Type B pancreatic cell (in vitro differentiated cells): ENCODE data around the gene IKBKE. TPM values are rescaled to one million over a fixed set of nuclear protein-coding genes. Genes with fewer than 3 reads are reported as not detected.
A peak's percentile ranks its signal among the peaks of the same experiment; 100 is the strongest.

Source experiments
- DNase-seq: peaks from one replicate; pipeline ENCODE4 v3.0.0; 2021; ENCODE audit warnings: mixed read lengths; ENCODE audit not compliant: unreplicated experiment; ENCODE audit errors: extremely low spot score
- H3K27ac Mint-ChIP-seq: 2 replicates; pipeline ENCODE4 v1.8.0; 2021; ENCODE audit warnings: mild to moderate bottlenecking, mixed read lengths
- H3K27me3 Mint-ChIP-seq: 2 replicates; pipeline ENCODE4 v1.8.0; 2021; ENCODE audit warnings: mixed read lengths
- H3K36me3 Mint-ChIP-seq: 2 replicates; pipeline ENCODE4 v1.8.0; 2021; ENCODE audit warnings: mixed read lengths
- H3K4me1 Mint-ChIP-seq: one replicate; pipeline ENCODE4 v1.8.0; 2021; ENCODE audit warnings: mixed read lengths; ENCODE audit not compliant: unreplicated experiment
- H3K4me3 Mint-ChIP-seq: 2 replicates; pipeline ENCODE4 v1.8.0; 2021; ENCODE audit warnings: mild to moderate bottlenecking, mixed read lengths
- H3K9me3 Mint-ChIP-seq: 2 replicates; pipeline ENCODE4 v1.8.0; 2021; ENCODE audit warnings: mixed read lengths
- CTCF ChIP-seq: fragments of 200-600 bp; sonication (generic); conservative IDR thresholded peaks from 2 replicates; pipeline ENCODE4 v1.5.0; 2021; ENCODE audit warnings: antibody characterized with exemption, mild to moderate bottlenecking
- long read RNA-seq: library from polyadenylated mRNA; unstranded; transcript quantifications from one replicate; pipeline ENCODE4 v2.0.0, GENCODE V29; 2020
- total RNA-seq: library from RNA; stranded (reverse); gene quantifications from 2 replicates; pipeline ENCODE4 v1.2.1, GENCODE V29; 2021; ENCODE audit warnings: low replicate concordance

Gene IKBKE
- 10.7 and 13.4 TPM in 2 replicates for total RNA-seq
- long read RNA-seq, transcript IKBKE-203 (22 exons, 3,221 nt), result major isoform, 17 of 34 reads
- long read RNA-seq, partial matches to known transcripts, result 4 of 34 reads
- long read RNA-seq, other reads (novel, unspliced or antisense), result 7 of 34 reads

GRCh38 chr1:206469933-206470691 is at the start of gene IKBKE:
Gene IKBKE (plus strand): TSS chr1:206470476. CDS start chr1:206473228, 2,752 bp downstream.
- Mint-ChIP-seq H3K27ac (peak within 1 kb of the TSS; percentile 77), H3K36me3 (peaks cover 2% of the 10 kb centered on the region), H3K27me3 (peaks cover 21% of the 10 kb centered on the region), H3K9me3 (no peaks in the 10 kb centered on the region), H3K4me3 (peak within 1 kb of the TSS; percentile 87), H3K4me1 (peaks cover 45% of the 10 kb centered on the region)
- TF ChIP-seq CTCF, result peak; percentile 53
- no peak for DNase-seq

- Mint-ChIP-seq H3K27me3 (no peaks in the 10 kb centered on the region), H3K27ac (peak overlapping the region; percentile 42), H3K36me3 (peaks cover 46% of the 10 kb centered on the region), H3K4me1 (peaks cover 13% of the 10 kb centered on the region), H3K4me3 (no peak overlapping the region), H3K9me3 (no peaks in the 10 kb centered on the region)
- no peak for DNase-seq
- no peak for TF ChIP-seq CTCF
Observed at GRCh38 chr1:206421616-206422340, 48.5 kb upstream of the IKBKE start.

GRCh38 chr1:206422525-206422924 is 47.8 kb upstream of the IKBKE start:
- H3K4me1 Mint-ChIP-seq, result peaks cover 11% of the 10 kb centered on the region
- TF ChIP-seq CTCF, result no peak
- no peak overlapping the region for H3K4me3 Mint-ChIP-seq
- H3K27ac Mint-ChIP-seq, result no peak overlapping the region
- peaks cover 47% of the 10 kb centered on the region for H3K36me3 Mint-ChIP-seq
- H3K9me3 Mint-ChIP-seq, result no peaks in the 10 kb centered on the region
- no peaks in the 10 kb centered on the region for H3K27me3 Mint-ChIP-seq
- no peak for DNase-seq

GRCh38 chr1:206427291-206427690 is 43.0 kb upstream of the IKBKE start:
- Mint-ChIP-seq H3K36me3 (peaks cover 40% of the 10 kb centered on the region), H3K27me3 (no peaks in the 10 kb centered on the region), H3K27ac (no peak overlapping the region), H3K4me1 (peaks cover 5% of the 10 kb centered on the region), H3K4me3 (no peak overlapping the region), H3K9me3 (no peaks in the 10 kb centered on the region)
- no peak for DNase-seq
- TF ChIP-seq CTCF, result no peak

GRCh38 chr1:206429421-206429820 is 40.9 kb upstream of the IKBKE start:
- Mint-ChIP-seq H3K9me3 (no peaks in the 10 kb centered on the region), H3K27ac (peak overlapping the region; percentile 1), H3K27me3 (no peaks in the 10 kb centered on the region), H3K36me3 (peaks cover 46% of the 10 kb centered on the region), H3K4me3 (no peak overlapping the region), H3K4me1 (no peaks in the 10 kb centered on the region)
- no peak for TF ChIP-seq CTCF
- no peak for DNase-seq
